GM21381 (cell line): ENCODE measurements around the gene KIF1A.

ENCODE experiments used
- ATAC-seq: cut with Tn5 transposase; IDR thresholded peaks from one replicate; pipeline ENCODE4 v1.9.1; 2021; ENCODE audit warnings: mild to moderate bottlenecking, moderate library complexity; ENCODE audit not compliant: unreplicated experiment

The KIF1A gene

DNA sequence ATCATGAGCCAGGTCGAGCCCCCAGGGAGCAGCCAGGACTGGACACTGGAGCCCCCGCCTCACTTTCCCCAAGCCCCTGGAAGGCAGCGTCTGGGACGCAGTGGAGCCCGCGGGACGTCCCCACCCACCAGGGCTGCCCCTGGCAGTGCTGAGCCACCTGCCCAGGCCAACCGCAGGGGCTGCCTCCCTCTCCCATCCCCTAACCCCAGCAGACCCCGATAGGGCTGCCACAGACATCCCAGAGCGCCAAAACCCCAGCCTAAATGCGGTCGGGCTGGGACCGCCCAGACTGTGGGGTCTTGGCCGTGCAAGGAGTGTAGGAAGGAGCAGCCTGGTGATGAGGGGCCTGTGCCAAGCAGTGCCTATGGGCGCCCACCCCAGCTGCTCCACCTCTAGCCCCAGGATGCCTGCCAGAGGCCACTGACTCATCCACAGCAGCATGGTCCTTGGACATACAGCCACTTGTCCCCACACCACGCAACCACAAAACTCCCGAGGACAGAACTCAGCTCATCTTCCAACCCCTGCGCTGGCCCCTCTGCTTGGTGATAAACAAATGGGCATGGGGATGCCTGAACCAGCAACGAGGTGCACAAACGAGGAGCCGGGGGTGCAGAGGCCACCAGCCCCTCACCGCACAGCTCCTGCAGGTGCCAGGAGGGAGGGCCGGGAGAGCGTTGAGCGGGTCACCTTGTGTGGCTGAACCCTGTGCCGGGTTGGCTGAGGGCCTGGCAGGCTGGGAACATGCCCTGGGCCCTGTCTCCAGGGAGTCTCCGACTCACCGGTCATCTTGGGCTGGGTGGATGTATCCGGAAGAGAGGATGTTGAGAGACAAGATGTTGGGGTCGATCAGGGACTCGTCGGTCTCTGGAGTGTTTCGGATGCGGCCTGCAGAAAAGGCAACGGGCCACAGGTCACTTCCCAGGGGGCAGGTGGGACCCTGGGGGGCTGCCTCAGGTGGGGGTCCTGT is 83.5 kb downstream of the KIF1A start:
- no peak for ATAC-seq

- no peak for ATAC-seq
Observed at GRCh38 chr2:240735476-240735875, 84.5 kb downstream of the KIF1A start.

- no peak for ATAC-seq
Observed at GRCh38 chr2:240734756-240735155, 85.3 kb downstream of the KIF1A start.

- ATAC-seq, result no peak
Observed at GRCh38 chr2:240733803-240734495, 86.1 kb downstream of the KIF1A start.

GRCh38 chr2:240732911-240733622 is 87.0 kb downstream of the KIF1A start:
- ATAC-seq, result no peak

GRCh38 chr2:240732184-240732583 is 87.8 kb downstream of the KIF1A start:
- ATAC-seq, result no peak

DNA sequence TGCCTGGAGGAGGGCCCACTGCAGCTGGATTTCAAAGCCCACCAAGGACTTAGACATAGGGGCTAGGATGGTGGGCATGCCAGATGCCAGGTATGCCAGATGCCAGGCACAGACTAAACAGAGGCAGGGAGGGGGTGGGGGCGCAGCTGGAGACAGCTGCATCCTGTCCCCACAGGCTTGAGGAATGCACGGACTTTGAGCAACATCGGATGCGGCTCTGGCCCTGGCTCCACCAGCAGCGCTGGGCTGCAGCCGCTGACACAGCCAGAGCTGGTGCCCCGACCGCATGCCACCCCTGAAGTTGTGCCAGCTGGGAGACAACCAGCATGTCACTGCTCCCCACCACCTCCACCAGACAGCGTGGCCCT is 88.9 kb downstream of the KIF1A start:
- no peak for ATAC-seq

DNA sequence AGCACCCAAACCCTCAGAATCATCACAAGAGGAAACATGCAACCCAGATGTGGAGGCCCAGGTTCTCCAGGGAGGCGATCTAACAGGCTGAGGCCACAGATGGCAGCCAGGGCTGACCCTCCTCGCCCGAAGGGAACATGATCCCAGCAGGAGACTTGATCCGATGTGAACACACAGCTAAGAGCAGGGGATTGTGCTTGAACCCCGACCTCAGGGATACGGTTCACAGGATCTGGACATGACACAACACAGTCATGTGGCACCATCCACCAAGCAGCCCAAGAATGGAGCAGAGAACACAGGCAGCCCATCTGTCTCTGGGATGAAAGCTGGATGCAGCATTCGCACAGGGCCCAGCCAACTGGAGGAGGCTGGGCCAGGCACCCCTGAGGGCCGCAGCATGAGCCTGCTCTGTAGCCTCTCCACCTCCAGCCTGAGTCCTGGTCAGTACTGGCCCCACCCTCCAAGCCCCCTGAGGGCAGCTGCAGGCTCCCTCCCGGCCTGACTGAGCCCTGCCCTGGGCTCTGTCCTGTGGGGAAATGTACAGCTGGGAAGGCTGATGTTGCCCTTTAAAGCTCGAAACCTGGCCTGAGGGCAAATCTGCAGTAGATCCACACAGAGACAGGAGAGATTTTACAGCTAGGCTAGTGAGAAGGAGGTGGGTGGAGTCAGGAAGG is 89.4 kb downstream of the KIF1A start:
- ATAC-seq, result no peak

GRCh38 chr2:240728827-240729226 is 91.2 kb downstream of the KIF1A start:
- ATAC-seq, result no peak

GRCh38 chr2:240728361-240728760 is 91.7 kb downstream of the KIF1A start:
- no peak for ATAC-seq

DNA sequence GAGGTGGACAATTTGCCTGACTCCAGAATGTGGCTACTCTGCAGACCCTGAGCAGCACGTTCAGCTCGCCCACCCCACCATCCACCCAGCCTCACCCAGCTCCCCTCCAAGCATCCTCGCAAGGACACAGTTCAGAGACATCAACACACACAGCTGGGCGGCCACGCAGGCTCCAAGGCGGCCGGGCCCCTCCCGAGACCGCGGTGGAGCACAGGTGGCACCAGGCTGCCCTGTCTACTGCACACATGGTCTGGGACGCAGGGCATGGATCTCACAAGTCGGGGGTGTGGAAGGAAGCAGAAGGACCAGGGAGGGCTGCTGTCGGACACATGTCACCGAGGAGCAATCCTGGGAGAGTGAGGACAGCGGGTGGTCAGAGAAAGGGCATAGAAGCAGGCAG is 92.1 kb downstream of the KIF1A start:
- no peak for ATAC-seq

- no peak for ATAC-seq
Observed at GRCh38 chr2:240727439-240727838, 92.6 kb downstream of the KIF1A start.

DNA sequence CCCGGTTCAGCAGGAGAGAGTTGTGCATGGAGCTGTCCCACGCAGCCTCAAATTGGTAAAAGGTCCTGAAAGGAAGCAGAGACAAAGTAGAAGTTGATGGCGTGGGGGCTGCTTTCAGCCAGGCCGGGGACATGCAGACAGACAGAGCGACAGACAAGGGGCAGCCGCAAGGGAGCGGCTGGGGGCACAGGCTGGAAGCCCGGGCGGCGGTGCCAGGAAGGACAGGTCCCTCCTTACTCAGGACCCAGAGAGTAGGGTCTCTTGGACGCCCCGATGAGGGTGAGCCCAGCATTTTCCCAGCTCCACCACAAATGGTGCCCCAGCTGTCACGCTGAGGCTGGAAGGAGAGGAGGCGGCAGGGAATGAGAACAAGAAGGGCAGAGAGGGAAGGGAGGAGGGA is 93.1 kb downstream of the KIF1A start:
- ATAC-seq, result no peak

DNA sequence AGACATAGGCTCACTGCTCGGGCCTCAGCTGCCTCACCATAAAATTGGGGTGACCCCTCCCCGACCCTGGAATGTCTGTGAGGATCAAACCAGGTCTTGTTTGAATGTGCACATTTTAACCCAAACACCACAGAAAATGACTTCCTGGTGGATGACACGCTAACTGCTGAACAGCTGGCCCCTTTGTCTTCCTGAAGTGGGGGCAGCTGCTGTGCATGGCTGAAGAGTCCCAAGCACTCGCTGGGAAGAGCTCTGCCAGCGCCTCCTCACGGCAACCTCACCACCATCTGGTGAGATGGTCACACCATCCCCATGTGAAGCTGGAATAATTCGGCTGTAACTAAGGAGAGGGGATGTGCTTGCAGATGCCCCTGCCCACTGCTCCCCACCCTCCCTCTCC is 94.3 kb downstream of the KIF1A start:
- no peak for ATAC-seq

DNA sequence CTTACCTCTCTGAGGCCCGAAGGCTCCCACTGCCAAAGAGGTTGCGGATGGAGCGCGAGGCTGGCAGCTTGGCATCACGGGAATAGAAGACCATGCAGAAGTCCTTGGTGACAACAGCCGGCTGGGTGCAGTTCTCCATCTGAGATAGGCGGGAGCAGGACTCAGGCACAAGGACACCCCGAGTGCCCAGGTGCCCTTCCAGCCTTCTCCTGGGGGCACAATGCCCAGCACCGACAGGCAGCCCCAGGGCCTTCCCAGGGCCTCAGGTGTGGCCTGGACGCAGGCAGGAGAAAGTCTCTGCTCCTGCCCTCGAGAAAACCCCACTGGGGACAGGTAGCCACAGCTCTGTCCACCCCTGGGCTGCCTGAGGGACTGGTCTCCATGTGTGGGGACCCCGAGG is 94.8 kb downstream of the KIF1A start:
- no peak for ATAC-seq

DNA sequence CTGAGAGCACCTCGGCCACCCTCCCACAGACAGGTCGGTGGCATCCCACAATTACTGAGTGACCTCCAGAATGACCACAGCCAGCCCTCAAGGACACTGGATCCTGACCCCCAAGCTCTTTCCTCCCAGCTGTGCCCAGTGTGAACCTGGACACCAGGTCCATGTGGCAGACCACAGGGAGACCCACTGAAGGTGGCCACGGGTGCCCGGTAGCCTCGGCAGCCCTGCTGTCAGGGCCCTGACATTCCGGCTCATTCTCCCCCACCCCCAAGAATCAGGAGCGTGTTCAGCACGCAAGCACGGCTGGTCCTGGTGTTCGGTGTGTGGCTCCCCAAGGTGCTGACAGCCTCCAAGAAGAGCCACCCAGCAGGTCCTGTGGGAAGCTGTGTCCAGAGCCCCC is 95.6 kb downstream of the KIF1A start:
- ATAC-seq, result no peak

GRCh38 chr2:240723851-240724250 is 96.2 kb downstream of the KIF1A start:
- ATAC-seq, result no peak

- ATAC-seq, result no peak
Observed at GRCh38 chr2:240722796-240723735, 97.0 kb downstream of the KIF1A start.

- ATAC-seq, result no peak
Observed at GRCh38 chr2:240722376-240722775, 97.6 kb downstream of the KIF1A start.

DNA sequence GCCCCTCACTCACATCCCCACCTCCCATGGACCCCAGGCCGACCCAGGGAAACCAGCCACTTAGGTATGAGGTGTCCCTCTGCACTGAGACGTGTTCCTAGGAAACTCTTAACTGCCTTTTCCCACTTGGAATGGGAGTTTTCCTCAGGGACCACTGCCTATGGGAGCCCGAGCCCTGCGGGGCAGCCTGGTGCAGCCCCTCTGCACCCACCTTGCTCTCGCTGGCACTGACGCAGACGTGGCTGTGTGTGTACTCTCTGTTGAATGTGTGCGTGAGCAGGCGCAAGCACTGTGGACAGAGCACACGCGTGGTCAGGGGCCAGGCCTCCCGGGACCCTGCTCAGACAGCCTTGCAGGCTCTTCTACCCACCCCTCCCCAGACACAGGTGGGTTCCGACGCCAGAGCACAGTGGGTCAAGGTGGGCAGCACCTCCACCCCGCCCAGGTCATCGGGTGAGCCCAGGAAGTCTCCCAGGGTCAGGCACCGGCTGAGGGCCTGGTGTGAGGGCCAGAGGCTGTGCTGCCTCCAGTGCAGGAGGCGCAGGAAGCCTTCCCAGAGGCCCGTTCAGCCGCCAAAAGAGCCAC is 98.3 kb downstream of the KIF1A start:
- ATAC-seq, result no peak
